NT2/D1 (cell line): ENCODE results near the gene FARP1.

Source experiments
- SUZ12 ChIP-seq: IDR thresholded peaks from 2 replicates; pipeline ENCODE4 v1.6.1; 2011; ENCODE audit not compliant: insufficient read length, insufficient read depth; ENCODE audit errors: extremely low read depth
- ZNF274 ChIP-seq: IDR thresholded peaks from 2 replicates; pipeline ENCODE4 v1.6.1; 2011; ENCODE audit warnings: mild to moderate bottlenecking, low read depth, low read length

- no peak for TF ChIP-seq ZNF274
- no peak for TF ChIP-seq SUZ12
Observed at GRCh38 chr13:98208606-98209005, 65.7 kb downstream of the FARP1 start.
